ENCODE results near the gene IL10RA.
A peak's percentile ranks its signal among the peaks of the same experiment; 100 is the strongest.

The IL10RA gene

GRCh38 chr11:117950993-117951961 is 34.9 kb upstream of the IL10RA start:
- no peak for DNase-seq (ENCODE audit: low spot score)
- TF ChIP-seq, protein P1, sequence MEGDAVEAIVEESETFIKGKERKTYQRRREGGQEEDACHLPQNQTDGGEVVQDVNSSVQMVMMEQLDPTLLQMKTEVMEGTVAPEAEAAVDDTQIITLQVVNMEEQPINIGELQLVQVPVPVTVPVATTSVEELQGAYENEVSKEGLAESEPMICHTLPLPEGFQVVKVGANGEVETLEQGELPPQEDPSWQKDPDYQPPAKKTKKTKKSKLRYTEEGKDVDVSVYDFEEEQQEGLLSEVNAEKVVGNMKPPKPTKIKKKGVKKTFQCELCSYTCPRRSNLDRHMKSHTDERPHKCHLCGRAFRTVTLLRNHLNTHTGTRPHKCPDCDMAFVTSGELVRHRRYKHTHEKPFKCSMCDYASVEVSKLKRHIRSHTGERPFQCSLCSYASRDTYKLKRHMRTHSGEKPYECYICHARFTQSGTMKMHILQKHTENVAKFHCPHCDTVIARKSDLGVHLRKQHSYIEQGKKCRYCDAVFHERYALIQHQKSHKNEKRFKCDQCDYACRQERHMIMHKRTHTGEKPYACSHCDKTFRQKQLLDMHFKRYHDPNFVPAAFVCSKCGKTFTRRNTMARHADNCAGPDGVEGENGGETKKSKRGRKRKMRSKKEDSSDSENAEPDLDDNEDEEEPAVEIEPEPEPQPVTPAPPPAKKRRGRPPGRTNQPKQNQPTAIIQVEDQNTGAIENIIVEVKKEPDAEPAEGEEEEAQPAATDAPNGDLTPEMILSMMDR (IDR thresholded peaks at IDR 0.05; ENCODE audit: extremely low read depth, insufficient read depth, missing control alignments): no peak
- in situ Hi-C loops (cut with MboI; ENCODE audit: low pct_unique_long_range_greater_than_20kb, low sequenced_read_pairs, unreplicated experiment): no loop called here

DNA sequence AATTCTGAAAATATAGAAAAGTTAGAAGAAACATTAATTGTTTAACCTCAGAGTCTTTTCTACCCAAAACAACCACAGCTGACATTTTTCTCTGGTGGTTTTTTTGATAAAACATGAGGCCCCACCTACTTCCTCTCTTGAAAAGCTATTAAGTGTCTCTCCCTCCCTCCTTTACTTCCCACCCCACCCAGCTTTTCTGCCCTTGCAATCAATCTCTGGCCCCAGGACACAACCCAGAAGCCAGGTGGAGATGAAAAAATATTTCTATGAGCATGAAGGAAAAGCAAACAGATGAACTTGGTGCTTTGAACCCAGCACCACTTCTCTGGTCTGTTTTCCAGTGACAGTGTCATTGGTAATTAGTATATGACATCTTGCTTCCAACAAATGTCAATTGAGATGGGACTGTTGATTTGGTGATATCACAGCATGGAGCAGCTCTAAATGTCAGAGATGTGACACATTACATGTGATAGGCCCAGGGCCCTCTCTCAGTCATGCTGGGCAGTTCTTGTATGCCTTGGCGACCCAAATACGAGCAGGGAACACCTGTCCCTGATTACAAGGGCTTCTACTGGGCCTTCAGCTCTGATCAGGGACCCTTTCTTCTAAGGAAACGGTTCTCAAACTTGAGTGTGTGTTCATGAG is 33.0 kb upstream of the IL10RA start:
- no peak for DNase-seq (ENCODE audit: low spot score)
- in situ Hi-C loops (cut with MboI; ENCODE audit: low pct_unique_long_range_greater_than_20kb, low sequenced_read_pairs, unreplicated experiment): no loop called here
- TF ChIP-seq, protein P1 (IDR thresholded peaks at IDR 0.05; ENCODE audit: extremely low read depth, insufficient read depth, missing control alignments): no peak

- in situ Hi-C loops (cut with MboI; ENCODE audit: low pct_unique_long_range_greater_than_20kb, low sequenced_read_pairs, unreplicated experiment): no loop called here
- no peak for DNase-seq (ENCODE audit: low spot score)
- TF ChIP-seq, protein P1 (IDR thresholded peaks at IDR 0.05; ENCODE audit: extremely low read depth, insufficient read depth, missing control alignments): no peak
Observed at GRCh38 chr11:117958949-117959348, 27.2 kb upstream of the IL10RA start.

- TF ChIP-seq, protein P1 (IDR thresholded peaks at IDR 0.05; ENCODE audit: extremely low read depth, insufficient read depth, missing control alignments): no peak
- DNase-seq (ENCODE audit: low spot score): no peak
- in situ Hi-C loops (cut with MboI; ENCODE audit: low pct_unique_long_range_greater_than_20kb, low sequenced_read_pairs, unreplicated experiment): no loop called here
Observed at GRCh38 chr11:117959438-117960149, 26.6 kb upstream of the IL10RA start.

DNA sequence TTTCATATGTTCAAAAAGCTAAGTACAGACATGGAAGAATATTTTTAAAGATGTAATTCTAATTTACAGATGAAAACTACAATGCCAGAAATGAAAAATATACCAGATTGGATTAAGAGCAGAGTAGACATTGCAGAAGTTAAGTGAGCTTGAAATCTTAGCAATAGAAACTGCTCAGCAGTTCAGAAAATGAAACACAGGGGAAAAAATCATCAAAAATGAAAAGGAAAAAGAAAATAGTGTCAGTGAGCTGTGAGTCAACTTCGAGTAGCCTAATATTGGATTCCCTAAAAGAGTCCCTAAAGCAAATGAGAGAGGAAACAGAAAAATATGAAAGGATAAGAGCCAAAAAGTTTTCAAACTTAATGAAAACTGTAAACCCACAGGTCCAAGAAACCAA is 25.8 kb upstream of the IL10RA start:
- DNase-seq (ENCODE audit: low spot score): peak; percentile 6
- TF ChIP-seq, protein P1 (IDR thresholded peaks at IDR 0.05; ENCODE audit: extremely low read depth, insufficient read depth, missing control alignments): no peak
- in situ Hi-C loops (cut with MboI; ENCODE audit: low pct_unique_long_range_greater_than_20kb, low sequenced_read_pairs, unreplicated experiment): no loop called here

- in situ Hi-C loops (cut with MboI; ENCODE audit: low pct_unique_long_range_greater_than_20kb, low sequenced_read_pairs, unreplicated experiment): no loop called here
- TF ChIP-seq, protein P1 (IDR thresholded peaks at IDR 0.05; ENCODE audit: extremely low read depth, insufficient read depth, missing control alignments): no peak
- no peak for DNase-seq (ENCODE audit: low spot score)
Observed at GRCh38 chr11:117961896-117962295, 24.3 kb upstream of the IL10RA start.

All from GM13977 (cell line).